ENCODE results near the gene SYK. TPM values are rescaled to one million over a fixed set of nuclear protein-coding genes. Genes with fewer than 3 reads are reported as not detected.

SYK gene
- total and polyA plus RNA-seq, 2 donors (not counting 1 experiment from before 2014, with no cell fraction given) = not detected

DNA sequence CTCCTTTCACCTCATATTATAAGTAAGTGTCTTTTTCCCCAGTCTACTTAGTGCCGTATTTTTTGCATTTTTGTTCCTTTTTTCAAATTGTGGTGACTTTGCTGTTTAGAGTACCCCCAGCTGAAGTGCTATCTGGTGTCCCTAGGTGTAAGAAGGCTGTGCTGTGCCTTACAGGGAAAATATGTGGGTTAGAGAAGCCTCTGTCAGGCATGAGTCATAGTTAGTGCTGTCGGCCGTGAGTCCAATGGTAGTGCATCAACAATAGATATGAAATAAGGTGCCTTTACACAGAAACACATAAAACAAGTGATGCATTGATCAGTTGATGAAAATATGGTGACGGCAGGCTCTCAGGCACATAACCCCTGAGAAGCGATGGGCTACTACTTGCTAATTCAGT, 20.1 kb downstream of the SYK start:
- no peak for TF ChIP-seq EZH2 (IDR thresholded peaks at IDR 0.05; ENCODE audit: low read length, missing control alignments)
- no peaks in the 10 kb centered on the region for H3K9me3 ChIP-seq (ENCODE audit: control insufficient read depth, insufficient read depth, low read depth, low read length)
- H2AFZ ChIP-seq (ENCODE audit: low read length) = no peak overlapping the region
- H3K4me3 ChIP-seq (replicated peaks in 1 of 4; ENCODE audit: control extremely low read depth in 1 of 4, insufficient read depth in 1 of 4, low read depth in 3 of 4, low read length in 4 of 4) = no peak overlapping the region
- no peaks in the 10 kb centered on the region for H3K36me3 ChIP-seq (ENCODE audit: control insufficient read depth, insufficient read depth, low read length)
- H3K9ac ChIP-seq (ENCODE audit: insufficient read depth, low read length) = no peak overlapping the region
- no peaks in the 10 kb centered on the region for H4K20me1 ChIP-seq (ENCODE audit: control insufficient read depth, extremely low read depth, insufficient read depth, low read length)
- no peaks in the 10 kb centered on the region for H3K79me2 ChIP-seq (ENCODE audit: control insufficient read depth, insufficient read depth, low read length)
- H3K4me1 ChIP-seq (ENCODE audit: control insufficient read depth, extremely low read depth, insufficient read depth, low read length) = no peaks in the 10 kb centered on the region
- no peak overlapping the region for H3K27ac ChIP-seq (ENCODE audit: insufficient read depth, low read length)
- H3K4me2 ChIP-seq (ENCODE audit: extremely low read depth, insufficient read depth, low read length) = no peak overlapping the region
- no peak for DNase-seq (ENCODE audit: low read depth in 2 of 2)
- no peaks in the 10 kb centered on the region for H3K27me3 ChIP-seq (ENCODE audit: control insufficient read depth, insufficient read depth, low read length)

DNA sequence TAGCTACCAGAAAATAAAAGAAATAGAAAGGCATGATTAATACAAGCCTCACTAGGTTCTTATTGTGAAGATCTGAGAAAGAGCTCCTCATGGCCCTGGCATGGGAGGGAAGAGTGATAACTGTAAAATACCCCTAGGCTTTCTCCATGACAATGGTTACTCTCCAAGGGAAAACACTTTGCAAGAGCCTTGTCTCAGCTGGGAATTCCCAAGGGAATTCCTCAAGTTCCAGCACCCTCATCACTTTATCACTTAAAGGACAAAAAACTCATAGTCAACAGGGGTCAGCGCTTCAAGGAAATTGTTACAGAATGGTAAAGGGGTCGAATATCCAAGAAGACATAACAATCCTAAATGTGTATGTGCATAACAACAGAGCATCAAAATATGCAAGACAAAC, 21.2 kb downstream of the SYK start:
- no peaks in the 10 kb centered on the region for H3K27me3 ChIP-seq (ENCODE audit: control insufficient read depth, insufficient read depth, low read length)
- H3K9me3 ChIP-seq (ENCODE audit: control insufficient read depth, insufficient read depth, low read depth, low read length) = no peaks in the 10 kb centered on the region
- H3K4me1 ChIP-seq (ENCODE audit: control insufficient read depth, extremely low read depth, insufficient read depth, low read length) = no peaks in the 10 kb centered on the region
- no peak overlapping the region for H3K27ac ChIP-seq (ENCODE audit: insufficient read depth, low read length)
- no peaks in the 10 kb centered on the region for H4K20me1 ChIP-seq (ENCODE audit: control insufficient read depth, extremely low read depth, insufficient read depth, low read length)
- DNase-seq (ENCODE audit: low read depth in 2 of 2) = no peak
- no peak for TF ChIP-seq EZH2 (IDR thresholded peaks at IDR 0.05; ENCODE audit: low read length, missing control alignments)
- TF ChIP-seq, protein P1, sequence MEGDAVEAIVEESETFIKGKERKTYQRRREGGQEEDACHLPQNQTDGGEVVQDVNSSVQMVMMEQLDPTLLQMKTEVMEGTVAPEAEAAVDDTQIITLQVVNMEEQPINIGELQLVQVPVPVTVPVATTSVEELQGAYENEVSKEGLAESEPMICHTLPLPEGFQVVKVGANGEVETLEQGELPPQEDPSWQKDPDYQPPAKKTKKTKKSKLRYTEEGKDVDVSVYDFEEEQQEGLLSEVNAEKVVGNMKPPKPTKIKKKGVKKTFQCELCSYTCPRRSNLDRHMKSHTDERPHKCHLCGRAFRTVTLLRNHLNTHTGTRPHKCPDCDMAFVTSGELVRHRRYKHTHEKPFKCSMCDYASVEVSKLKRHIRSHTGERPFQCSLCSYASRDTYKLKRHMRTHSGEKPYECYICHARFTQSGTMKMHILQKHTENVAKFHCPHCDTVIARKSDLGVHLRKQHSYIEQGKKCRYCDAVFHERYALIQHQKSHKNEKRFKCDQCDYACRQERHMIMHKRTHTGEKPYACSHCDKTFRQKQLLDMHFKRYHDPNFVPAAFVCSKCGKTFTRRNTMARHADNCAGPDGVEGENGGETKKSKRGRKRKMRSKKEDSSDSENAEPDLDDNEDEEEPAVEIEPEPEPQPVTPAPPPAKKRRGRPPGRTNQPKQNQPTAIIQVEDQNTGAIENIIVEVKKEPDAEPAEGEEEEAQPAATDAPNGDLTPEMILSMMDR (conservative IDR thresholded peaks at IDR 0.05 in 1 of 2, IDR thresholded peaks at IDR 0.05 in 1 of 2; ENCODE audit: low read depth in 1 of 2, low read length in 2 of 2) = no peak
- no peak overlapping the region for H2AFZ ChIP-seq (ENCODE audit: low read length)
- H3K36me3 ChIP-seq (ENCODE audit: control insufficient read depth, insufficient read depth, low read length) = no peaks in the 10 kb centered on the region
- no peak overlapping the region for H3K9ac ChIP-seq (ENCODE audit: insufficient read depth, low read length)
- H3K4me2 ChIP-seq (ENCODE audit: extremely low read depth, insufficient read depth, low read length) = no peak overlapping the region
- no peak overlapping the region for H3K4me3 ChIP-seq (replicated peaks in 1 of 4; ENCODE audit: control extremely low read depth in 1 of 4, insufficient read depth in 1 of 4, low read depth in 3 of 4, low read length in 4 of 4)
- no peaks in the 10 kb centered on the region for H3K79me2 ChIP-seq (ENCODE audit: control insufficient read depth, insufficient read depth, low read length)

- no peak overlapping the region for H3K4me2 ChIP-seq (ENCODE audit: extremely low read depth, insufficient read depth, low read length)
- H3K27me3 ChIP-seq (ENCODE audit: control insufficient read depth, insufficient read depth, low read length) = no peaks in the 10 kb centered on the region
- H3K4me3 ChIP-seq (replicated peaks in 1 of 4; ENCODE audit: control extremely low read depth in 1 of 4, insufficient read depth in 1 of 4, low read depth in 3 of 4, low read length in 4 of 4) = no peak overlapping the region
- no peak for DNase-seq (ENCODE audit: low read depth in 2 of 2)
- H3K9me3 ChIP-seq (ENCODE audit: control insufficient read depth, insufficient read depth, low read depth, low read length) = no peaks in the 10 kb centered on the region
- H3K79me2 ChIP-seq (ENCODE audit: control insufficient read depth, insufficient read depth, low read length) = no peaks in the 10 kb centered on the region
- H2AFZ ChIP-seq (ENCODE audit: low read length) = no peak overlapping the region
- TF ChIP-seq, protein P1 (conservative IDR thresholded peaks at IDR 0.05 in 1 of 2, IDR thresholded peaks at IDR 0.05 in 1 of 2; ENCODE audit: low read depth in 1 of 2, low read length in 2 of 2) = no peak
- no peak for TF ChIP-seq EZH2 (IDR thresholded peaks at IDR 0.05; ENCODE audit: low read length, missing control alignments)
- no peak overlapping the region for H3K27ac ChIP-seq (ENCODE audit: insufficient read depth, low read length)
- no peaks in the 10 kb centered on the region for H3K4me1 ChIP-seq (ENCODE audit: control insufficient read depth, extremely low read depth, insufficient read depth, low read length)
- H3K9ac ChIP-seq (ENCODE audit: insufficient read depth, low read length) = no peak overlapping the region
- no peaks in the 10 kb centered on the region for H3K36me3 ChIP-seq (ENCODE audit: control insufficient read depth, insufficient read depth, low read length)
- H4K20me1 ChIP-seq (ENCODE audit: control insufficient read depth, extremely low read depth, insufficient read depth, low read length) = no peaks in the 10 kb centered on the region
Measured at GRCh38 chr9:90825586-90825985, 24.0 kb downstream of the SYK start.
